CD4-positive, alpha-beta T cell treated with Interleukin-2 at 100 ng/mL for 4 hours (primary cell): ENCODE measurements around the gene MISP.

Source experiments
- DNase-seq: peaks from one replicate; pipeline ENCODE4 v3.0.0-alpha.2; 2020; ENCODE audit warnings: low spot score

Gene MISP

DNA sequence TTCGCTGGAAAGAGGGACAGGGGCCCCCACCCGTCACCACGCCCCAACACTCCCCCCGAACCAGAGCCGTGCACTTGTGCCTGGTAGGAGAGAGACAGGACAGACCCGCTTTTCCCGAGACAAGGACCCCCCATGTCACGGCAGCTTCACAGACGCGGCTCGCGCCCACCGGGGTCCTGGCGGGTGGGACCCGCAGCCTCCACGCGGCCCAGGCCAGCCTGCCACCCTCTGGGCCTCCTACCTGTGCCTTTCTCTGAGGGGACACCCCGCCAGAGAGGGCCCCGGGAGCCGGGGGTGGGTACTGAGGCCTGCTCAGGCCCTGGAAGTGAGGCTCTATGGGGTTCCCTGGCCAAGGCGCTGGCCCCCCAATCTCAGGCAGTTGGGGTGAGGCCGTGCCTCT is 4.0 kb upstream of the MISP start:
- no peak for DNase-seq

DNA sequence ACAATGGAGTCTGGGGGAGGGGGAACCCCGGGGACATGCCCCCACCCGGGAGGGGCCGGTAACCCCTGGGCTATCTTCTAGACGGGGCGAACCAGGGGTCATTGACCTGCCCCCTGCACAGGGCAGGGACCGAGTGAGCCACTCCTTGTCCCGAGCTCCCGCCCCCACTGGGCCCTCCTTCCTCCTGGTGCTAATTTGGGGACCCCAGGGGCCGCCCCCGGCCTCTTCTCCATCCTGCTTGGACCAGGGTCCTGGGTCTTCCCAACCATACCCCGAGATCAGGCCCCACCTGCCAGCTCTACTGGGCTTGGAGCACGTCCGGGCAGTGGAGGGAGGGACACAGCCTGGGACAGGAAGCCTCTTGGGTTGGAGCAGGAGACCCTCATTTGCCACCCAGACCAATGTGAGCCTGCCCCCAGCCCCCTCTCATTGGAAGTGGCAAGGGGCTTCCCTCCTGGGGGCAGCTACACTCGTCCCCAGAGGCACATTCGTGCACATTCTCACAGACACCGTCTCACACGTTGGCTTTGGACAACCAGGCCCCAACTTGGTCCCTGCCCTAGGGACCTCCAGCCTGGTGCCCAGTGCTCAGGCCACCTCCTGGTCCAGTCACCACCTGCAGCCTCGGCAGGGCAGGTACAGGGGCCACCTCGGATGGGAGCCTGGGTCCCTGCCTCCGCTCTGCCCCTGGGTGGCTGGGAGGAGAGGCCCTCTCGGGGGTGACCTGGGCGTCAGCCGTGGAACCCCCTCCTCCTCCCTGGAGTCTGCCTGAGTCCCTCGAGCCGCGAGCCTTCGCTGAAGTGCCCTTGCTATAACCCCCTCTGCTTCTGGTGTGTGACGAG is 3.3 kb upstream of the MISP start:
- no peak for DNase-seq

DNA sequence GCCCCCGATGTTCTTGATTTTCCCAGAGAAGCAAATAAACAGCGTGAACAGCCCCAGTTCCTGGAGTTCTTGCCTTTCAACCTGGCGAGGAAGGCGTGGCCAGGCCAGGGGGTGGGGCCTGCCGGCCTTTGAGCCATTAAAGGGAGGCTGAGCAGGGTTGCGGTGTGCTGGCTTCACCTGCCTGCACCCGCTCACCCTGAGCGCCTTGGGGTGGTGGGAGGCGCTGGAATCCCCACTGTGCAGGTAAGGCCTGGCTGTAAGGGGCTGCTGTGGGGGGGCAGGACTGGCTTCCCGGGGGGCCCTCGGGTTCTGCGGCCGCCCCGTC is 2.7 kb upstream of the MISP start:
- no peak for DNase-seq

DNA sequence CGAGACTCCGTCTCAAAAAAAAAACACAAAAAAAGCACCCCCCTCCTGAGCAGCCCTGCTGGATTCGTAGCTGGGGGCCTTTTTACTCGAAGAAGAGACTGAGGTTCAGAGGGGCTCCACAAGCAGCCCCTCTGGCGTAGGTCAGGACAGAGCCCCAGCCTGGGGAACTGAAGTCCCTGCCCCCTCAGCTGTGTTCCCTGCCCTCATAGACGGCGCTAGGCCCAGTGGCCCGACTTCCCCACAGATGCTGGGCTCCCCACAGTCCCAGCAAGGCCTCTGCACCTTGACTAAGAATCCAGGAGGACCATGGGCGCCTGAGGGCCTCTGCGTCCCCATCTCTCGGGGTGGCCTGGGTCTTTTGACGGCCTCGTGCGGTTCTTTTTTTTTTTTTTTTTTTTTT is 1.1 kb upstream of the MISP start:
- no peak for DNase-seq

DNA sequence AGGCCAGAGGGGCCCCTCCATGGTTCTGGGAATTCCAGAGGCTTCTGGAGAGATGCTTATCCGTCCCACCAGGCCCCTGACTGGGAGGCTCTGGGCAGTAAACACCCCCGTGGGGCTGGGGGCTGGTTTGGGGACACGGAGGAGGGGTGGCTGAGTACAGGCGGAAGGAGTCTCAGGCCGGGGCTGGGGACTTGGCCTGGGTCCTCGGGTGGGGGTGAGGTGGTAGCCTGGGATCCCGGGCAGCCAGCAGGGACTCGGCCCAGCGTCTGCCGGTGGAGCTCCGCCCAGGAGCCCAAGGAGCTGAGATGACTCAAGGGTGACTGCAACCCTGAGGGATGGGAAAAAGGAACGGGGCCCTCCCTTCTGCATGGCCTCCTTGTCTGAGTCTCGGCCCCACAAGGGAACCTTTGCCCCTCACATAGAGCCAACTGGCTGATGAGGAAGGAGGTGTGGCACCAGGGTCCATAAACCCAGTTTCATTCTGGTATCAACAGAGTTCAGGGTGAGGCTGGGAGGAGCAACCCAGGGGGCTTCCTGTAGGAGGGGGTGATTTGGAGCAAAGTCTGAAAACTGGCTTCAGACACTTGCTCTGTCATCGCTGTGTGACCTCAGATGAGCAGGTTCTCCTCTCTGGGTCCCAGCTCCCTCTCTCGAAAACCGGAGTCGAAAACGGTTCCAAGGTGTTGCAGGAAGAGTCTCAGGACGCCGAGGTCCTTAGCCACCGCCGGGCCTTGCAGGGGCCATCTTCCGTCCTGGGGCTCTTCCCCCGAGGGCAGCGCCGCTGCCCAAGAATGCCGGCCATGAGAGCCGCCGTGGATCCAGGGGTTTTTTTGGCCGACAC is 809 bp downstream of the MISP start:
- DNase-seq, result no peak

DNA sequence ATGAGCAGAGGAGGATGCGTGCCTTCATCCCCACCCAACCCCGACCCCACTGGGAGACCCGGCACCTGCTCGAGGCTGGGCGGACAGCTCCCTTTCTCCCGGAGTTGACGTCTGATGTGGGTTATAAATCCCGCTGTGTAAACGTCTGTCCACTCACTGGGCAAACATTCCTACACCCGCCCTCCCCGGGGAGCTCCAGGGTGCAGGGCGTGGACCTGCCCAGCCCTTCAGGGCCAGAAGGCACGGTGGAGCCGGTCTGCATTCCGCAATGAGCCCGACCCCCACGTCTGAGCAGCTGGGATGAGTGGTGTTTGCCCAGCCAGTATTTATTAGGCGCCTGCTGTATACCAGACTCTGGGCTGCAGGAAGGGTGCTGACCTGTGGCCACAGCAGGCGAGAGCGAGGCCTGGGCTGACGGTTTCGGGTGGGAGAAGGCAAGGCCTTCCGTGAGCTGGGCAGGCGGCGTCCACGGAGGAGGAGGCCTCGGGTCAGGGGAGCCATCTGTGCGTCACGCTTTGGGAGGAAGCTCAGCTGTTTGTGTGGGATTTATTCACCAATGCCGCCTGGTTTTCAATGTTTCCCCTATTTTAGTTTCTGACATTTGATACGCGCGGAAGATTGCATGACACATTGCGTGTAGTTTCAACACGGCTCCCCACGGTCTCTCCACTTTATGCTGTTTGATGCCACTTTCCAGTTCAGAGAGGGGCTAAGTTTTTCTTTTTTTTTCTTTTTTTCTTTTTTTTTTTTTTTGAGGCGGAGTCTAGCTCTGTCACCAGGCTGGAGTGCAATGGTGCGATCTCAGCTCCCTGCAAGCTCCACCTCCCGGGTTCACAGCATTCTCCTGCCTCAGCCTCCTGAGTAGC is 2.0 kb downstream of the MISP start:
- DNase-seq, result no peak

DNA sequence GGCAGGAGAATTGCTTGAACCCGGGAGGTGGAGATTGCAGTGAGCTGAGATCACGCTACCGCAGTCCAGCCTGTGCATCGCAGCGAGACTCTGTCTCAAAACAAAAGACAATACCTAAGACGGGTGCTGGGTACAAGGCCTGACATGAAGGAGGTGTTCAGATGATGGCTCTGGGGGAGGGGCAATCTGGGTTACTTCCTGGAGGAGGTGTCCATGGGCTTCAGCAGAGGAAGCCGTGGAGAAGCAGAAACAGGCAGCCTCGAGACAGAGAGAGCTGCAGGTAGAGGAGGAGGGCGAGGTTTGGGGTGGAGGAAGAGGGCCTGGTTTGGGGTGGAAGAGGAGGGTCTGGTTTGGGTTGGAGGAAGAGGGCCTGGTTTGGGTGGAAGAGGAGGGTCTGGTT is 3.6 kb downstream of the MISP start:
- DNase-seq, result no peak

DNA sequence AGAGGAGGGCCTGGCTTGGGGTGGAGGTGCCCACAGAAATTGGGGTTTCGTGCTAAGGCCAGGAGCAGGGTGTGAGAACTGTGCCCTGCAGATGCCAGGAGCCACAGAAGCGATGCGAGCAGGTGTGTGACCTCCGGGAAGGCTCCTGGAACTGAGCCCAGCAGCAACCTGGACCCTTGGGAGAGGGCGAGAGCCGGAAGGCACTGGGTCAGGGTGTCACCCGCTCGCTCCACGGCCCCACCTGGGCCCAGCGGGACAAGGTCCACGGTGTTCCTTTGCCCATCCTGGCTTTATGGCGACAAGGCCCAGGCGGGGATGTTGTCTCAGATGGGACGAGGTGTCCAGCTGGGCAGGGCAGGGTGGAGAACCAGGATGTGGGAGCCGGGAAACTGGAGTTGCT is 4.2 kb downstream of the MISP start:
- no peak for DNase-seq

DNA sequence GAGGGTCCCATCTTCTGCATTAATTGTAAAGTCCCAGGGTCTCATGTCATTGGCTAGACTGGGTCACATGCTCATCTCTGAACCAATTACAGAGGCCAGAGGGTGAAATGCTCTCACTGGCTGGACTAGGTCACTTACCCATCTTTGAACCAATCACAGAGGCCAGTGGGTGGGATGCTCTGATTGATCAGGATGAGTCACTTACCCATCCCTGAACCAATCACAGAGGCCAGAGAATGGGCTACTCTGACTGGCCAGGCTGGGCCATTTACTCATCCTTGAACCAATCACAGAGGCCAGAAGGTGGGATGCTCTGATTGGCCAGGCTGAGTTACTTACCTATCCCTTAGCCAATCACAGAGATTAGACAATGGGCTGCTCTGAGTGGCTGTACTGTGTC is 5.3 kb downstream of the MISP start:
- no peak for DNase-seq

DNA sequence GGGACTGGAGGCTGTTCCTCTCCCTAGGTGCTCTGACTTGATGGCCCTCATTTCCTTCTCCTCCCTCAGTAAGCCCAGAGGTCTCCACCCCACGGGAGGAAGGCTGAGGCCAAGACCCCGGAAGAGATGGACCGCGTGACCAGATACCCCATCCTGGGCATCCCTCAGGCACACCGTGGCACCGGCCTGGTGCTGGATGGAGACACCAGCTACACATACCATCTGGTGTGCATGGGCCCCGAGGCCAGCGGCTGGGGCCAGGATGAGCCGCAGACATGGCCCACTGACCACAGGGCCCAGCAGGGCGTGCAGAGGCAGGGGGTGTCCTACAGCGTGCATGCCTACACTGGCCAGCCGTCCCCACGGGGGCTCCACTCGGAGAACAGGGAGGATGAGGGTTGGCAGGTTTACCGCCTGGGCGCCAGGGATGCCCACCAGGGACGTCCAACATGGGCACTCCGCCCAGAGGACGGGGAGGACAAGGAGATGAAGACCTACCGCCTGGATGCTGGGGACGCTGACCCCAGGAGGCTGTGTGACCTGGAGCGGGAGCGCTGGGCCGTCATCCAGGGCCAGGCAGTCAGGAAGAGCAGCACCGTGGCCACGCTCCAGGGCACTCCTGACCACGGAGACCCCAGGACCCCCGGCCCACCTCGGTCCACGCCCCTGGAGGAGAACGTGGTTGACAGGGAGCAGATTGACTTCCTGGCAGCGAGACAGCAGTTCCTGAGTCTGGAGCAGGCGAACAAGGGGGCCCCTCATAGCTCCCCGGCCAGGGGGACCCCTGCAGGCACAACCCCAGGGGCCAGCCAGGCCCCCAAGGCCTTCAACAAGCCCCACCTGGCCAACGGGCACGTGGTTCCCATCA is 6.1 kb downstream of the MISP start:
- no peak for DNase-seq

DNA sequence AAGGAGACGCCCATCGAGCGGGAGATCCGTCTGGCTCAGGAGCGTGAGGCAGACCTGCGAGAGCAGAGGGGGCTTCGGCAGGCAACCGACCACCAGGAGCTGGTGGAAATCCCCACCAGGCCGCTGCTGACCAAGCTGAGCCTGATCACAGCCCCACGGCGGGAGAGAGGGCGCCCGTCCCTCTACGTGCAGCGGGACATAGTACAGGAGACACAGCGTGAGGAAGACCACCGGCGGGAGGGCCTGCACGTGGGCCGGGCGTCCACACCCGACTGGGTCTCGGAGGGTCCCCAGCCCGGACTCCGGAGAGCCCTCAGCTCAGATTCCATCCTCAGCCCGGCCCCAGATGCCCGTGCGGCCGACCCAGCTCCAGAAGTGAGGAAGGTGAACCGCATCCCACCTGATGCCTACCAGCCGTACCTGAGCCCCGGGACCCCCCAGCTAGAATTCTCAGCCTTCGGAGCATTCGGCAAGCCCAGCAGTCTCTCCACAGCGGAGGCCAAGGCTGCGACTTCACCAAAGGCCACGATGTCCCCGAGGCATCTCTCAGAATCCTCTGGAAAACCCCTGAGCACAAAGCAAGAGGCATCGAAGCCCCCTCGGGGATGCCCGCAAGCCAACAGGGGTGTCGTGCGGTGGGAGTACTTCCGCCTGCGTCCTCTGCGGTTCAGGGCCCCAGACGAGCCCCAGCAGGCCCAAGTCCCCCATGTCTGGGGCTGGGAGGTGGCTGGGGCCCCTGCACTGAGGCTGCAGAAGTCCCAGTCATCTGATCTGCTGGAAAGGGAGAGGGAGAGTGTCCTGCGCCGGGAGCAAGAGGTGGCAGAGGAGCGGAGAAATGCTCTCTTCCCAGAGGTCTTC is 7.1 kb downstream of the MISP start:
- no peak for DNase-seq

DNA sequence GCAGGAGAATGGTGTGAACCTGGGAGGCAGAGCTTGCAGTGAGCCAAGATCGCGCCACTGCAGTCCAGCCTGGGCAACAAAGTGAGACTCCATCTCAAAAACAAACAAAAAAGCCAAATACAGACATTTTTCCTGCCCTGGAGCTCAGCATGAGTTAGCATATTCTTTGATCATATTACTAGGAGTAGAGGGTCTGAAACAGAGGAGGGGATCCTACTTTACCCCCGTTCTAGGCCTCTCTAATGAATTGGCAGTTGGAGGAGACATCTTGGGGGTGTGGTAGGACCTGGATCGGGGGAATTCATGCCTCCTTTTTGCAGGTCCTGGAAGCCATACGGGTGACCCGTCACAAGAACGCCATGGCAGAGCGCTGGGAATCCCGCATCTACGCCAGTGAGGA is 12.3 kb downstream of the MISP start:
- DNase-seq, result no peak

DNA sequence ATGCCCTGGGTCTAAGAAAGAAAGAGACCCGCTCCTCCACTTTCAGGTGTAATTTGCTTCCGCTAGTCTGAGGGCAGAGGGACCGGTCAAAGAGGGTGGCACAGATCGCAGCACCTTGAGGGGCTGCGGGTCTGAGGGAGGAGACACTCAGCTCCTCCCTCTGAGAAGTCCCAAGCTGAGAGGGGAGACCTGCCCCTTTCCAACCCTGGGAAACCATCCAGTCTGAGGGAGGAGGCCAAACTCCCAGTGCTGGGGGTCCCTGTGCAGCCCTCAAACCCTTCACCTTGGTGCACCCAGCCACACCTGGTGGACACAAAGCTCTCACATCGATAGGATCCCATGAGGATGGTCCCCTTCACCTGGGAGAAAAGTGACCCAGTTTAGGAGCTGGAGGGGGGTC is 13.0 kb downstream of the MISP start:
- DNase-seq, result no peak

DNA sequence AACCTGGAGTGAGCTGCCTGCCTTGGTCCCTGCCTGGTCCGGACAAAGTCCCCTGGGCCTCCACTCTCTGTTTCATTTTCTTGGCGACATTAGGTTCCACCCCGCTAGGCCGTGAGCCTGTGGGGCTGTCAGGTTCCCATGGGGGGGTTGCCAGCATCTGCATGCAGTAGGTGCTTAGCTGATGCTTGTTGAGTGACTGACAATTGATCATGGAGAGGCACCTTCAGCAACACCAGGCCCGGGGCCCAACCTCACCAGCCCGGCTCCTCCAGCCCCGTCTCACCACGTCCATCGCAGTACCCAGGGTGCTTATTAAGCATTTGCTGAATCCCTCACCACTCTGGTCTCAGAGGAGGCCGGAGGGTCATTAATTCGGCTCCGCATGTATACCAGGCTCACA is 13.4 kb downstream of the MISP start:
- DNase-seq, result no peak

DNA sequence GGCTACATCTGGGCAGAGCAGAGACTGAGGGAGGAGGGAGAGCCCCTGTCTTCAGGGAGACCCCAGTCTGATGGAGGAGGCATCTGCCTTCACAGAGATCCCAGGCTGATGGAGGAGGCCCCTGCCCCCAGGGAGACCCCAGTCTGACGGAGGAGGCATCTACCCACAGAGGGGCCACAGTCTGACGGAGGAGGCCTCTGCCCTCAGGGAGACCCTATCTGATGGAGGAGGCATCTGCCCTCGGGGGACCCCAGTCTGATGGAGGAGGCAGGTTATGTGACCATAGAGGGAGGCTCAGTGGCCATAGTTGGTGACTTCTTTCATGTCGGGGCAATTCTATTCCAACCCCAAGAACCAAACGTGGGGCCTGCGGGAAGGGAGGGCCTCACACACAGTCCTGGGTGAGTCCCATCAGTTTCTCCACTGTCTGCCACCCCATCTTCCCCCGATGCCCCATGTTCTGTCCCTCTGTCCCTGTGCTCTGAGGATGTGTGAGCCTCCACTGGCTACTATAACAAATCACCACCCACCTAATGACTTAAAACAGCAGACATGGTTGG is 14.3 kb downstream of the MISP start:
- DNase-seq, result no peak

DNA sequence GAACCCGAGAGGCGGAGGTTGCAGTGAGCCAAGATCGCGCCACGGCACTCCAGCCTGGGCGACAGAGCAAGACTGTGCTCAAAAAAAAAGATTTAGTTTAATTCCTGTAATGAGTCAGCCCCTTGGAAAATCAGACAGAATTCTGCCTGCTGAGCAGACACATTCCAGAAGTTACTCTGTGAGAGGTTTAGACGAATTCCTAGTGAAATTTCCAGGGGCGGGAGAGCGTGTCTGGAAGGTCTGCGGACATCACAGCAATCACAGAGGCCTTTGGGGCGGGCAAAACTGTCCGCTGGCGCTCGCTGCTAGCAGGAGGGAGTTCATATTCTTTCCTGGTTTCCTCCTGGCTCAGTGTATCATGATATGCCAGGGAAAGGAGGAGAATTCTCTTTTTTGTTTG is 17.5 kb downstream of the MISP start:
- no peak for DNase-seq

DNA sequence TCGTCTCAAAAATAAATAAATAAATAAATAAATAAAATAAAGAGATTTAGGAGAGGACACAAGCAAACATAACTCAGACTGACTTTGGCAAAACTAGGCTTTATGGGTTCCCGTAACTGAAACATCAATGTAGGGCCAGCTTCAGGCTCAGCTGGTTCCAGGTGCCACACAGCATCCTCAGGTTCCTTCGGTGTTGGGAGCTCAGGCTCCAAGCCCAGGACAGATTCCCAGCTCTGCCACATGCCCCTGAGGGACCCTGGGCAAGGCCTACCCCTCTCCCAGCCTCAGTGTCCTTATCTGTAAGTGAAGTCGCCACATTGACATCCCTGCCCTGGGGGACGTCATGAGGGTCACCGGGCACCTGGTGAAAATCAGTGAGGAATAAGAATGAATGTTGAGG is 18.7 kb downstream of the MISP start:
- DNase-seq, result no peak

DNA sequence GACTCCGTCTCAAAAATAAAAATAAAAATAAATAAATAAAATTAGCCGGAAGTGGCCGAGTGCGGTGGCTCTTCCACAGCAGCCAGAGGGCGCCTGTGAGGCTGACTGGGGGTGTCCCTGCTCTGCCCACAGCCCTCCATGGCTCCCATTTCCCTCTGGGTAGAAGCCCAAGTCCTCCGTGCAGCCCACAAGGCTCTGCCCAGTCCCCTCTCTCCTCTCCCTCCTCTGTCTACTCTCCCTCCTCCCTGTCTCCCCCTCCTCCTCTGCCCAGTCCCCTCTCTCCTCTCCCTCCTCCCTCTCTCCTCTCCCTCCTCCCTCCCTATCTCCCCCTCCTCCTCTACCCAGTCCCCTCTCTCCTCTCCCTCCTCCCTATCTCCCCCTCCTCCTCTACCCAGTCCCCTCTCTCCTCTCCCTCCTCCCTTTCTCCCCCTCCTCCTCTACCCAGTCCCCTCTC is 20.4 kb downstream of the MISP start:
- no peak for DNase-seq

DNA sequence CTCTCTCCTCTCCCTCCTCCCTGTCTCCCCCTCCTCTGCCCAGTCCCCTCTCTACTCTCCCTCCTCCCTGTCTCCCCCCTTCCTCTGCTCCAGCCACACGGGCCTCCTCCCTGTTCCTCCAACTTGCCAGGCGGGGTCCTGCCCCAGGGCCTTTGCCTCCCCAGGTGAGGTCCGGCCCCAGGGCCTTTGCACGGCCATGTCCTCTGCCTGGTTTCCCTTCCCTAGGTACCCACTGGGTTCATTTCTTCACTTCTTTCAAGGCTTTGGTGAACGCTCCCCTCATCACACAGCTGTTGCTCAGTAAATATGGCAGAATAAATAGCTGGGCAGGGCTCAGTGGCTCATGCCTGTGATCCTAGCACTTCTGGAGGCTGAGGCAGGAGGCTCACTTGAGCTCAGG is 21.2 kb downstream of the MISP start:
- no peak for DNase-seq

DNA sequence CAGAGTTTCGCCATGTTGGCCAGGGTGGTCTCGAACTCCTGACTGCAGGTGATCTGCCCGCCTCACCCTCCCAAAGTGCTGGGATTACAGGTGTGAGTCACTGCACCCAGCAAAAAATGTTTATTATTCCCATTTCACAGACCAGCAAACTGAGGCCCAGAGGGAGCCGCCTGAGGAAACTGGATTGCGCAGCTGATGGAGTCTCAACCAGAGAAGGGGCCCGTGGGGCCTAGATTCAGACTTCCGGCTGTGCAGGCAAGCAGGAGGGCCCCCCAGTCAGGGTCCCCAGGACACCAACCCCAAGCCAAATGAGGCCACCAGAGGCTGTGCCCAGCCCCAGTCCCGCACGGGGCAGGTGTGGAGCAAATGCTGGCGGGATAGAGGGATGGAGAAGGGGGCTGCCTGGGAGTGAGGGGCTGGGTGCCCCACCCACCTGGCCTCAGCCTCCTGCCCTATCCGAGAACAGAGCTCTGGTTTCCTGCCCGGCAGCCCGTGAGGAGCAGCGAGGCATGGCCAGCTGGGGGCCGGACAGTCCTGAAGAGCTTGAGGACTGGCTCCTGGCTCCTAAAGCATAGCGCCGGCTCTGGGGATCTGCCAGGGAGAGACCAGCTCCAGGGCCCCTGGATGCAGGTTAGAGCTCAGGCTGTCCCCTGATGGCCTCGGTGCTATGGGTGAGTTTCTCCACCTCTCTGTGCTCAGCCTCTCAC is 22.0 kb downstream of the MISP start:
- DNase-seq, result no peak
